ENCODE data around the gene CCL18. TPM values are rescaled to one million over a fixed set of nuclear protein-coding genes. Genes with fewer than 3 reads are reported as not detected.

Gene CCL18
- total and polyA plus RNA-seq, 9 of the 15 experiments (the other 6 are each of a cell fraction or from before 2014, with no cell fraction given) = not detected

DNA sequence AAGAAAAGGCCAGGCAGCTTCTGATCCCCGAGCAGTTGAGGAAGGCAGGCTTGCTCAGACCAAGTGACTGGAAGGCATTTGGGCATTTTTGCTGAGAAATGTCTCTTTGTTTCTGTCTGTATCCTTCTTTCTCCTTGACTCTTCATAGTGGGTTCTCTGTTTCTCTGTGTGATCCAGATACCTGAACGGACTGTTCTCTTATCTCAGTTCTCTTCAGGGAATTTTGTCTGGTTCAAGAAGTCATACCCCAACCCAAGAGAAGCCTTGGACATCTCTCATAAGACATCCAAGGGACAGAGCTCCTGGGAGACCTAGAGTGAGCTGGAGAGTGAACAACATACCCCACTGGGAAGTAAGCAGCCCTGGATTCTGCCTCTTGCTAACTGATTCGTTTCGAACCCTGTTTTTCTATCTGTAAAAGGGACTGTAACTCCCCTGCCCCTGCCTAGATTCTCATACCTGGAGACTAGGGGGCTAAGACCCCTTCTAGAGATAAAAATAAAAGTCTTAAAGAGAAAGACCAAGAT lies 25.3 kb downstream of the CCL18 start (continued):
- TF ChIP-seq HNRNPK (IDR thresholded peaks at IDR 0.05; ENCODE audit: low read depth, low read length, poor library complexity, severe bottlenecking) = no peak
- no peak for TF ChIP-seq ZBTB34 (CRISPR knock-in tag; IDR thresholded peaks at IDR 0.05)

DNA sequence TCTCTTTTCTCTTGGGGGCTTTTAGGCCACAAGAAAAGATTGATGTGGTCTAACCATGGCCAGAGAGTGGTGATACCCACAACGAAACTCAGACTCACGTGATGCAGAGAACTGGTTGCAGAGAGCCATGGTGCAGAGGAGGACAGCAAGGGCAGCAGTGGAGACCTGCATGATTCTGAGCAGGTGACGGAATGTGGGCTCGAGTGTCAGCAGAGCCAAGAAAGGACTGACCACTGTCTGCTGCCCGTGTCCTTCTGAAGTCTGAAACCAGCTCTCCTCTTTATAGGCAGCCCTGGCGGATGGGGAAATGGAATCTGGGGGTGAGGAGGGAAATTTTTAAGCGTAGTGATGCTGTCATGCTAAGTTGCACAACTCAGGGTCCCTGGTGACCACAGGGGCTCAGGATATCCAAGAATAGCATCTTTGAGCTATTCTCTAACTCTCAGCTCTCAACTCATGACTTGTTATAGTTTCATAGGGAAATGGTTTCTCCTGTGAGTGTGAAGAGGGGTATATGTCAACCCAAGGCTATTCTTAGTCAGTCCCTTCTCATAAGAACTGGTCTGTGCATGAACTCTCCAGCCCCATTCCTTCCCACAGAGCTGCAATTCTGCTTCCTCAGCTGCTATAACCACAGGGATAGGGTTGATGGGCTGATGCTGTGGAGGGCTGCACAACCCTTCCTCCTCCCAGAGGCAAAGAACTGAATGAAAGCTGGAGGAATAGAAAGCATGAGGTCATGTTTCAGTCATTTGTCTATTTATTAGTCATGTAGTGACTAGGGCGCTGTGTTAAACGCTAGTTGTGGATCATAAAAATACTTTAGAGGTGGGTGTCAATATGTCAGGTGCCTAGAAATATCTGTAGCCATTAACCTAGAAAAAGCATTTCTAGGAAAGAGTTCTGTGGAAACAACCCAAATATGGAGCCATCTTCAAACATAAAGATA lies 26.1 kb downstream of the CCL18 start, which contains the start of gene CCL3:
Gene CCL3, minus strand, starts transcription at position 256 of the 949 bp plus-strand sequence. Its CDS starts 85 bp downstream, at position 171.
- Histone ChIP-seq H3K4me2 (ENCODE audit: insufficient read depth, low read length) (no peak within 1 kb of the TSS), H3K79me2 (ENCODE audit: control insufficient read depth, insufficient read depth, low read length) (no peaks in the 10 kb centered on the region), H3K27me3 (ENCODE audit: control insufficient read depth in 2 of 2, insufficient read depth in 2 of 2, low read length in 2 of 2) (peaks cover 13 to 25% of the 10 kb centered on the region in 2 experiments; a peak in 4 of 5 replicates), H3K9ac (ENCODE audit: insufficient read depth in 1 of 2, low read depth in 2 of 2, low read length in 2 of 2) (no peak within 1 kb of the TSS), H3K27ac (ENCODE audit: extremely low read depth, low read depth, low read length) (no peak within 1 kb of the TSS), H3K4me3 (no peak within 1 kb of the TSS), H3K9me3 (replicated peaks; ENCODE audit: control insufficient read depth, insufficient read depth, low read depth, low read length) (no peaks in the 10 kb centered on the region), H3K4me1 (replicated peaks in 1 of 2; ENCODE audit: control insufficient read depth in 2 of 2, insufficient read depth in 2 of 2, low read length in 2 of 2) (no peaks in the 10 kb centered on the region), H3K9me1 (ENCODE audit: control insufficient read depth, insufficient read depth, low read length) (no peaks in the 10 kb centered on the region), H3K36me3 (ENCODE audit: control insufficient read depth, insufficient read depth, low read length) (no peaks in the 10 kb centered on the region), H2AFZ (ENCODE audit: low read depth, low read length) (no peak within 1 kb of the TSS), H4K20me1 (replicated peaks; ENCODE audit: control insufficient read depth, insufficient read depth, low read length) (no peaks in the 10 kb centered on the region)
- POLR2A ChIA-PET = no interaction called here
- intact Hi-C loops (cut with micrococcal nuclease) (no loop called here), in situ Hi-C loops (cut with MboI) (no loop called here)
- DNase-seq (ENCODE audit: extremely low read depth in 1 of 4, low spot score in 3 of 4) (no peak), ATAC-seq (no peak), FAIRE-seq (no peak)
- CTCF ChIA-PET (ENCODE audit: low intra/inter-chr PET ratio) = no interaction called here
- BruUV-seq (replicated peaks) = no TSS peak
- WGBS (ENCODE audit: insufficient coverage, low coverage, missing lambda C conversion rate) = under 1% methylated on average over 9 of the region's 9 CpGs
- no peak for TF ChIP-seq CEBPG (CRISPR knock-in tag; IDR thresholded peaks at IDR 0.05)
- no peak for TF ChIP-seq CEBPG (tag; conservative IDR thresholded peaks at IDR 0.05 in 1 of 2, IDR thresholded peaks at IDR 0.05 in 1 of 2)
- no peak for TF ChIP-seq ZNF76 (CRISPR knock-in tag; IDR thresholded peaks at IDR 0.05; ENCODE audit: borderline replicate concordance)
- TF ChIP-seq LARP7 (IDR thresholded peaks at IDR 0.05) = no peak
- no peak for TF ChIP-seq SIN3B (IDR thresholded peaks at IDR 0.05; ENCODE audit: low read depth)
- no peak for TF ChIP-seq PTRF (tag; IDR thresholded peaks at IDR 0.05)
- TF ChIP-seq, protein P1, sequence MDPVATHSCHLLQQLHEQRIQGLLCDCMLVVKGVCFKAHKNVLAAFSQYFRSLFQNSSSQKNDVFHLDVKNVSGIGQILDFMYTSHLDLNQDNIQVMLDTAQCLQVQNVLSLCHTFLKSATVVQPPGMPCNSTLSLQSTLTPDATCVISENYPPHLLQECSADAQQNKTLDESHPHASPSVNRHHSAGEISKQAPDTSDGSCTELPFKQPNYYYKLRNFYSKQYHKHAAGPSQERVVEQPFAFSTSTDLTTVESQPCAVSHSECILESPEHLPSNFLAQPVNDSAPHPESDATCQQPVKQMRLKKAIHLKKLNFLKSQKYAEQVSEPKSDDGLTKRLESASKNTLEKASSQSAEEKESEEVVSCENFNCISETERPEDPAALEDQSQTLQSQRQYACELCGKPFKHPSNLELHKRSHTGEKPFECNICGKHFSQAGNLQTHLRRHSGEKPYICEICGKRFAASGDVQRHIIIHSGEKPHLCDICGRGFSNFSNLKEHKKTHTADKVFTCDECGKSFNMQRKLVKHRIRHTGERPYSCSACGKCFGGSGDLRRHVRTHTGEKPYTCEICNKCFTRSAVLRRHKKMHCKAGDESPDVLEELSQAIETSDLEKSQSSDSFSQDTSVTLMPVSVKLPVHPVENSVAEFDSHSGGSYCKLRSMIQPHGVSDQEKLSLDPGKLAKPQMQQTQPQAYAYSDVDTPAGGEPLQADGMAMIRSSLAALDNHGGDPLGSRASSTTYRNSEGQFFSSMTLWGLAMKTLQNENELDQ (CRISPR knock-in tag; IDR thresholded peaks at IDR 0.05; ENCODE audit: borderline replicate concordance) = no peak
- no peak for TF ChIP-seq ELF2 (CRISPR knock-in tag; IDR thresholded peaks at IDR 0.05)
- no peak for TF ChIP-seq GABPB1 (CRISPR knock-in tag; IDR thresholded peaks at IDR 0.05)
- TF ChIP-seq, protein P2, sequence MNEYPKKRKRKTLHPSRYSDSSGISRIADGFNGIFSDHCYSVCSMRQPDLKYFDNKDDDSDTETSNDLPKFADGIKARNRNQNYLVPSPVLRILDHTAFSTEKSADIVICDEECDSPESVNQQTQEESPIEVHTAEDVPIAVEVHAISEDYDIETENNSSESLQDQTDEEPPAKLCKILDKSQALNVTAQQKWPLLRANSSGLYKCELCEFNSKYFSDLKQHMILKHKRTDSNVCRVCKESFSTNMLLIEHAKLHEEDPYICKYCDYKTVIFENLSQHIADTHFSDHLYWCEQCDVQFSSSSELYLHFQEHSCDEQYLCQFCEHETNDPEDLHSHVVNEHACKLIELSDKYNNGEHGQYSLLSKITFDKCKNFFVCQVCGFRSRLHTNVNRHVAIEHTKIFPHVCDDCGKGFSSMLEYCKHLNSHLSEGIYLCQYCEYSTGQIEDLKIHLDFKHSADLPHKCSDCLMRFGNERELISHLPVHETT (CRISPR knock-in tag; conservative IDR thresholded peaks at IDR 0.05 in 1 of 2, IDR thresholded peaks at IDR 0.05 in 1 of 2) = no peak
- no peak for TF ChIP-seq POLR2AphosphoS2 (IDR thresholded peaks at IDR 0.05; ENCODE audit: low read length)
- no peak for TF ChIP-seq ZNF717 (CRISPR knock-in tag; IDR thresholded peaks at IDR 0.05)
